ENCODE results near the gene ASMT.

DNA sequence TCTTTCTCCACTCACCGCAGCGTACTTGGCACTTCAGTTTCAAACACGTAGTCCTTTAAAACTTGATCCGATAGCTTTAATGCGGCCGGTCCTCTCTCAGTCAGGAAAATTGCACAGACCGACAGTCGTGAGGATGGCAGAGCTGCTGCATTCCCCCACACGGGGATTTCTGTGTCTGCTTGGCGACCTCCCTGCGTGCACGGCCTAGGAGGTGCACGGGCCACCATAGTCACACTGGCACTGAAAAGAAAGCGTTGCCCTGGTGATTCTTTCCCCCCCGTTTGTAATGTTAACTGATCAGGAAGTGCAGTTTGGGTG lies 13.1 kb upstream of the ASMT start:
- TF ChIP-seq, protein P1, sequence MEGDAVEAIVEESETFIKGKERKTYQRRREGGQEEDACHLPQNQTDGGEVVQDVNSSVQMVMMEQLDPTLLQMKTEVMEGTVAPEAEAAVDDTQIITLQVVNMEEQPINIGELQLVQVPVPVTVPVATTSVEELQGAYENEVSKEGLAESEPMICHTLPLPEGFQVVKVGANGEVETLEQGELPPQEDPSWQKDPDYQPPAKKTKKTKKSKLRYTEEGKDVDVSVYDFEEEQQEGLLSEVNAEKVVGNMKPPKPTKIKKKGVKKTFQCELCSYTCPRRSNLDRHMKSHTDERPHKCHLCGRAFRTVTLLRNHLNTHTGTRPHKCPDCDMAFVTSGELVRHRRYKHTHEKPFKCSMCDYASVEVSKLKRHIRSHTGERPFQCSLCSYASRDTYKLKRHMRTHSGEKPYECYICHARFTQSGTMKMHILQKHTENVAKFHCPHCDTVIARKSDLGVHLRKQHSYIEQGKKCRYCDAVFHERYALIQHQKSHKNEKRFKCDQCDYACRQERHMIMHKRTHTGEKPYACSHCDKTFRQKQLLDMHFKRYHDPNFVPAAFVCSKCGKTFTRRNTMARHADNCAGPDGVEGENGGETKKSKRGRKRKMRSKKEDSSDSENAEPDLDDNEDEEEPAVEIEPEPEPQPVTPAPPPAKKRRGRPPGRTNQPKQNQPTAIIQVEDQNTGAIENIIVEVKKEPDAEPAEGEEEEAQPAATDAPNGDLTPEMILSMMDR (conservative IDR thresholded peaks at IDR 0.05 in 1 of 2, IDR thresholded peaks at IDR 0.05 in 1 of 2; ENCODE audit: low read depth in 1 of 2, low read length in 2 of 2): no peak
- no peak for TF ChIP-seq EZH2 (IDR thresholded peaks at IDR 0.05; ENCODE audit: low read length, missing control alignments)

All from fibroblast of lung (primary cell).